ENCODE measurements around the gene PER1.

Gene PER1

DNA sequence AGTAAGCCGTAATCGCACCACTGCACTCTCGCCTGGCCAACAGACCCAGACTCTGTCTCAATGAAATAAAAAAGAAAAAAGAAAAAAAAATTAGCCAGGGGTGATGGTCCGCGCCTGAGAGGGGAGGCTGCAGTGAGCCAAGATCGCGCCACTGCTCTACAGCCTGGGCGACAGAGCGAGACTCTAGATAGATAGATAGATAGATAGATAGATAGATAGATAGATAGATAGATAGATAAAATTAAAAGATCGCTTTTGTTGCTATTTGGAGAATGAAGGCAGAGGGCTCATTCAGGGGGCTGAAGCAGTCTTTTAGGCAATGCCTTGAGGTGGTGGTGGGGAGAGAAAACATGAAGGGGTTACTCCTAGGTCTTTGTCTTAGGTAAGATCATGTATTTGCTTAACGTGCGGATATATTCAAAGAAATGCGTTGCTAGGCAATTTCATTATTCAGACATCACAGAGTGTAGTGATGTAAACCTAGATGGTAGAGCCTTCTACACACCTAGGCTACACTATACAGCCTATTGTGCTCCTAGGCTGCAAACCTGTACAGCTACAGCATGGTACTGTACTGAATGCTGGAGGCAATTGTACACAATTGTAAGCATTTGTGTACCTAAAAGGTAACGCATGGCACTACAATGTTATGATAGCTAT is 23.9 kb downstream of the PER1 start:
- Mint-ChIP-seq H3K27me3 (ENCODE audit: low read depth) (peaks cover 43% of the 10 kb centered on the region), H3K4me1 (ENCODE audit: low read depth) (peaks cover 31% of the 10 kb centered on the region), H3K9me3 (no peaks in the 10 kb centered on the region), H3K36me3 (ENCODE audit: low read depth) (peaks cover under 1% of the 10 kb centered on the region), H3K27ac (no peak overlapping the region), H3K4me3 (no peak overlapping the region)
- DNase-seq (ENCODE audit: low spot score) = no peak

DNA sequence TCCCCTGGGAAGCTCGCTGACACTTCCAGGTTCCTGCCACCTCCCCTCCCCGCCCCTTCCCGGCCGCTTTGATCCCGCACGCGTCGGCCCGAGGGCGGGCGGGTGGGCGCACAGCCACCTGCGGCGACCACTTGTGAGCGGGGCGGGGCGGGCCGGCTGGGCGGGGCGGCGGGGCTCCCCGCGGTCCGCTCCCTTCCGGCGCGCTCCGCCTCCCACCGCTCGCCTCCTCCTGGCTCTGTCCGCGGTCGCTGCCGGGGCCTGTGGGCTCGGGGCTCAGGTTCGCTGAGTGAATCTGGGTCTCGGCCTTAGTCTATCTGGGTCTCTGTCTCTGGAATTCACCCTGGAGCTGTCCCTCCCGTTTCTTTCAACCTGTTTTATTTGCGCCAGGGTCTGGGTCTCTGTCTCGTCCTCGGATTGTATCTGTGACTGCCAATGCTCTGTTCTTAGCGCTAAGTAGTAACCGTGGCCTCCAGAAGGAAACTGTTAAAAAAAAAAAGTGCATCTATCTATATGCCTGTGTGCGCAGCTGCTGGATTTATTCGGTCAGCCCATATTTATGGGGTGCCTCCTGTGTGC is 25.6 kb downstream of the PER1 start:
- peaks cover 2% of the 10 kb centered on the region for H3K36me3 Mint-ChIP-seq (ENCODE audit: low read depth)

DNA sequence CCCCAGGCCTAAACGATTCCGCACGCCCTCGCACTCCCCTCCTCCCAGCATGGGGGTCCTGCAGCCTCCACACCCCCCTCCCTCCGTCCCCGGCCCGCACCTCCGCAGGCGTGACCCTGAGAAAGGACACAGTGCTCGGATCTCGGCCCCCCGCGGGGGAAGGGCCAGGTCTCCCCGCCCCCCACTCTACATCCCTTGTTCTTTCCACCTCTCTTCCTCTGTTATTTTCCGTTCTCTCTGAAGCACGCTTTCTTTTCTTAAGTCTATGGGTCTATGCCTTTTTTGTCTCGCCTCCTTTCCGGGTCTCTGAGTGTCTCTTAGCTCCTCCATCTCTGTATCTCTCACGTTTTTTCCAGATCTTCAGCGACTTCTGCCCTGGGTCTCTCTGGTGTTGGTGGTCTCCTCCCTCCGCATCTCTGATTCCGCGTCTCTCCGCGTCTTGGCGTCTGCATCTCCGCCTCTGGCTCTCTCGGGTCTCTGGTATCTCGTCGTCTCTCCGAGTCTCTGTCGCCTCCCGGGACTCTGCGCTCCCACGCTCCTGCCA is 26.2 kb downstream of the PER1 start:
- DNase-seq (ENCODE audit: low spot score) = peak; percentile 38
- peak overlapping the region; percentile 91 for H3K4me3 Mint-ChIP-seq
- peaks cover 2% of the 10 kb centered on the region for H3K36me3 Mint-ChIP-seq (ENCODE audit: low read depth)
- peak overlapping the region; percentile 85 for H3K27ac Mint-ChIP-seq
- peaks cover 47% of the 10 kb centered on the region for H3K27me3 Mint-ChIP-seq (ENCODE audit: low read depth)
- peaks cover 41% of the 10 kb centered on the region for H3K4me1 Mint-ChIP-seq (ENCODE audit: low read depth)
- H3K9me3 Mint-ChIP-seq = no peaks in the 10 kb centered on the region

More for the DNA sequence above, 25.6 kb downstream of the PER1 start:
- Mint-ChIP-seq H3K4me3 (peak overlapping the region; percentile 91), H3K4me1 (ENCODE audit: low read depth) (peaks cover 39% of the 10 kb centered on the region), H3K27ac (peak overlapping the region; percentile 85), H3K9me3 (no peaks in the 10 kb centered on the region), H3K27me3 (ENCODE audit: low read depth) (peaks cover 48% of the 10 kb centered on the region)
- peak; percentile 57 for DNase-seq (ENCODE audit: low spot score)

DNA sequence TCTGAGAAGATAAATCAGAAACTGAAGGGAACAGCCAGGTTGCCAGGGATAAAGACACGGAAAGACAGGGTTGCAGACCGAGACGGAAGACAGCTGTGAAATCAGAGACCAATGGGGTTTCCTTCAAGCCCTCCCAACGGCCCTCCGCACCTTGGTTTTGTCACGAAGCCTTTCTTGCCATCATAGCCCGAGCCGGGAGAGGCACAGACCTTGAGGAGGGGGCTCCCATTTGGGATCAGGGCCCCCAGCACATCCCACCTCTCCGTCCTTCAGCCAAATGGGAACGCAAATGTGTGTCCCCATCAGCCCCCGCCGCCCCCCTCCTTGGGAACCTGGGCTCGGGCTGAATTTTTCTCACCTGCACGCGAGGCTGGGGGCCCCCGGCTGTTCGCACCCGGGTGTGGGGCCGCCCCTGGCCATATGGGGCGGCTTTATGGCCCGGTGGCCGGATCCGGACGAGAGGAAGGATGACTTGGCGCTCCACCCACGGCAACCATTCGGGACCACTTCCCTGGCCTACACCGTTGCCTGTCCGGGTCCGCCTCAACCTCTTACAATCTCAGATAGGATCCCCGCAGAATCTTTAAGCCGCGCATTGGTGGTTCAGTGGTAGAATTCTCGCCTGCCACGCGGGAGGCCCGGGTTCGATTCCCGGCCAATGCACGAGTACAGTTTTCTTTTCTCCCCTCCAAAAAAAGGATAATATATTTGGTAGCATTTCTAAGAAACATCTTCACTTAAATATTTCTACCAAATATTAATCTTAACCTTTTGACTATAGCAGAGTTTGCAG is 26.9 kb downstream of the PER1 start:
- H3K4me1 Mint-ChIP-seq (ENCODE audit: low read depth) = peaks cover 46% of the 10 kb centered on the region
- peak overlapping the region; percentile 85 for H3K27ac Mint-ChIP-seq
- H3K36me3 Mint-ChIP-seq (ENCODE audit: low read depth) = peaks cover 2% of the 10 kb centered on the region
- no peaks in the 10 kb centered on the region for H3K9me3 Mint-ChIP-seq
- H3K4me3 Mint-ChIP-seq = peak overlapping the region; percentile 91
- DNase-seq (ENCODE audit: low spot score) = peak; percentile 83
- peaks cover 54% of the 10 kb centered on the region for H3K27me3 Mint-ChIP-seq (ENCODE audit: low read depth)

DNA sequence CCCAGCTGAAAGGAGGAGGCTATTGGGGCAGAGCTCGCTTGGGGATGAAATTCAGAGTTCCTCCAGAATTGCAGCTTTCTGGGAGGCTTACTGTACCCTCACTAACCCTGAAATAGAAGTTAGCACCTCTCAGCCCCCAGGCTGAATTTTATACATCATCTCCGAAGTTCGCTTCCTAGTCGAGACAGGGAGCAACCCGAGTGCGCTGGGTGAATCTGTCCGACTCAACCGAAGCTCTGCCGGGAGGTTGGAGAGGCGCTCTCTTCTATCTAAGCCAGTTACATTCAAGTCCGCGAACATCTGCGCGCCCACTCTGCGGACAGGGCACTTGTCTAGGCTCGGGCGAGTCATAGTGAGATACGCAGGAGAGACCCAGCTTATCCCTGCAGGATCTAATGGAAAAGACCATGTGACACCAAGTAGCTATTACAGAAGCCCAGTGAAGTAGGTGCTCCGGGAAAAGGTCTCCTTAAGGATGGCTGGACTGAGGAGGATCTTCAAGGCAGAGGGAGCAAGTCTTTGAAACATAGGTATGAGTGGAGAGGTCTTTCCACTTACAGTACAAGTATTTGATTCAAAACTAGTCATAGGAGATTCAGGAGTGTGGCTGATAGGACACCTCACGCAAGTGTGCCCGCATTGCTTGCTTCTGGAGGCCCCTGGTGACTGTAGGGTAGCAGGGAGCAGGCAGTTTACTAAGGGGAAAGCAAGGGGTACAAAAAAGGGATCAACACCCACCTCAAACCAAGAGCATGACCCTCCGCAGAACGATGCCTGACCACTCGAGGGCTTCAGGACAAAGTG is 27.7 kb downstream of the PER1 start:
- H3K4me3 Mint-ChIP-seq = peak overlapping the region; percentile 91
- peak; percentile 22 for DNase-seq (ENCODE audit: low spot score)
- H3K27ac Mint-ChIP-seq = peak overlapping the region; percentile 73
- no peaks in the 10 kb centered on the region for H3K9me3 Mint-ChIP-seq
- peaks cover 53% of the 10 kb centered on the region for H3K4me1 Mint-ChIP-seq (ENCODE audit: low read depth)
- H3K27me3 Mint-ChIP-seq (ENCODE audit: low read depth) = peaks cover 49% of the 10 kb centered on the region
- peaks cover 2% of the 10 kb centered on the region for H3K36me3 Mint-ChIP-seq (ENCODE audit: low read depth)

DNA sequence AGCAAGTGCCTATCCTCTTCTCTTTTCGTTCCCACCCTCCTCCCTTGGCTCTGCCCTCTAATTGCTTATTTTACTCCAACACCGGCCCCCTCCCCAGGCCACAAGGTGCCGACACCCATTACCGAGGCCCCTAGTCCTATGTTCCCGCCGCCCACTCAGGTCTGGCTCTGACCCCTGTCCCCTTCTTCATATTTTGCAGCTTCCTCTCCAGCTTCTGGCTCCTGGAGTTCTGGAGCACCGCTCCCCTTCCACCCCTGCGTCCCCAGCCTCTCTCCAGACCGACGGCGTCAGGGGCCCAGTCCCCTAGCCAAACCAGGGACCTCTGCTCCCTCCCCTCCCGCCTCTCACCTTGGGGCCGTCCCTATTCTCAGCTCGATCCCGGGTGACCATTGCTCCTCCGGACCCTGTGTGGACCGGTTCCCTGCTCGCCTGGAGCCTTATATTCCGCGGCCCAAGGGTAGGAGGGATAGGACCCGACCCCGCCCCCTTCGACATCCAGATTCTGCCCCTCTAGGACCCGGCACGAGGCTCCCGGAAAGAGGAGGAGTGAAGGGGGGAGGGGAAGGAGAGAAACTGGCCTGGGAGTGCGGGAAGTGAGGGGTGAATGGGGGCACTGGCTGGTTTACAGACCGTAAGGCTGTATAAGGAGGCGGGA is 28.4 kb downstream of the PER1 start, which contains the start of gene HES7:
Gene HES7 (minus strand): TSS at position 412 of the 655 bp plus-strand sequence. CDS start 22 bp downstream, at position 390.
- H3K27ac Mint-ChIP-seq = peak within 1 kb of the TSS; percentile 79
- peaks cover 2% of the 10 kb centered on the region for H3K36me3 Mint-ChIP-seq (ENCODE audit: low read depth)
- no peak for DNase-seq (ENCODE audit: low spot score)
- peaks cover 52% of the 10 kb centered on the region for H3K27me3 Mint-ChIP-seq (ENCODE audit: low read depth)
- H3K4me3 Mint-ChIP-seq = peak within 1 kb of the TSS; percentile 91
- H3K4me1 Mint-ChIP-seq (ENCODE audit: low read depth) = peaks cover 58% of the 10 kb centered on the region
- no peaks in the 10 kb centered on the region for H3K9me3 Mint-ChIP-seq

DNA sequence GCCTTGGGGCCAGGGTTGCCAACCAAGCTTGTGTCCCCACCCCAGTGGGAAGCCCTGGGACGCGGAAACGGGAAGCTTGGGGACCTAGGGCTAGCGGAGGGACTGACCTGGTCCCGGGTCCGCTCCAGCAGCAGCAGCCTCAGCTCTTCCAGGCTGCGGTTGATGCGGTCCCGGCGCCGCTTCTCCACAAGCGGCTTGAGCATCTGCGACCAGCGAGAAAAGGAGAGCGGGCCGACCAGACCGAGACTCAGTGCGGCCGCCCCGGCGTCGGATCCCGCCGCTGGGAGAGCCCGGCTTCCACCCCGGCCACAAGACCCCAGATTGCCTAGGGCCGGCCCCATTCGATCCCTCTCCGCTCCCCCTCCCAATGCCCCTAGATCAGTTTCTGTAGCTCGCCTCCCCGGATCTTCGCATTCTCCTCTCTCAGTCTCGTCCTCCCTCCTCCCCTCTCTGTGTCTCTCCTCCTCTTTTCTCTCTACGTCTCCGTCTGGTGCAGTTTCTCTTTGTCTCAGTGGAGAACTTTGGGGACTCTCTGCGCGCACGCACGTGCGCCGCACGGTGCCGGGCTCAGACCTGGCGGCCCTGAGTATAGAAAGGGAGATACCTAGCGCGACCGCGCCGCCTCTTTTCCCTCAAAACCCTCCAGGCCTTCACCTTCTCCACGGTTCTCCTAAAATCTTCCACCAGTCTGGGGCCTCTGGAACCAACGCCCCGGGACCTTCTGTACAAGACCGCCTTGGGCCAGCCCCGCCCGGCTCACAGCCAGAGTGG is 29.1 kb downstream of the PER1 start:
- Mint-ChIP-seq H3K27ac (peak overlapping the region; percentile 79), H3K27me3 (ENCODE audit: low read depth) (peaks cover 55% of the 10 kb centered on the region)

DNA sequence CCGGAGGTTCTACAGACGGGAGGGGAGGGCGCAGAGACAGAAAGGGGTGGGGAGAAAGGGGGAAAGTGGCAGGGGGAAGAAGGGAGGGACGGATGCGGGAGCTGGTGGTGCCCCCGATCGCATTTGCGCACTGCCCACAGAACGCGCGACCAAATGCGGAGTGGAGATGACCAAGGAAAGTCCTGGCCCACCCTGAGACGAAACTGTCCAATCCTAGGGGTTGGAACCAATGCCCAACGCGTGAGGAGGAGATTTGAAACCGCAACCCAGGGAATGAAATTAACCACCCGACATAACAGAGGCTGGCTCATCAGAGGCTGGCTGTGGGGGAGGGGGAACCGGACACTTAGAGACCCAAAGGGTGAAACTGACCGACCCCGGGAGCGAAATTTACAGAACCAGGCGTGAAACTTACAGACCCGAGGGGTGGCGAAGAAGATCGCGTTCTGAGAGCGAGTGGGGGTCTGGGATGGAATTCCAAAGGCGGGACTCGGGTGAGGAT is 29.7 kb downstream of the PER1 start:
- peak; percentile 20 for DNase-seq (ENCODE audit: low spot score)
- Mint-ChIP-seq H3K9me3 (no peaks in the 10 kb centered on the region), H3K4me3 (peak overlapping the region; percentile 91), H3K27me3 (ENCODE audit: low read depth) (peaks cover 60% of the 10 kb centered on the region), H3K27ac (no peak overlapping the region), H3K36me3 (ENCODE audit: low read depth) (peaks cover 2% of the 10 kb centered on the region), H3K4me1 (ENCODE audit: low read depth) (peaks cover 70% of the 10 kb centered on the region)

More for the DNA sequence above, 29.1 kb downstream of the PER1 start:
- Mint-ChIP-seq H3K36me3 (ENCODE audit: low read depth) (peaks cover 2% of the 10 kb centered on the region), H3K4me3 (peak overlapping the region; percentile 91), H3K4me1 (ENCODE audit: low read depth) (peaks cover 65% of the 10 kb centered on the region), H3K9me3 (no peaks in the 10 kb centered on the region)
- DNase-seq (ENCODE audit: low spot score) = peak; percentile 50

DNA sequence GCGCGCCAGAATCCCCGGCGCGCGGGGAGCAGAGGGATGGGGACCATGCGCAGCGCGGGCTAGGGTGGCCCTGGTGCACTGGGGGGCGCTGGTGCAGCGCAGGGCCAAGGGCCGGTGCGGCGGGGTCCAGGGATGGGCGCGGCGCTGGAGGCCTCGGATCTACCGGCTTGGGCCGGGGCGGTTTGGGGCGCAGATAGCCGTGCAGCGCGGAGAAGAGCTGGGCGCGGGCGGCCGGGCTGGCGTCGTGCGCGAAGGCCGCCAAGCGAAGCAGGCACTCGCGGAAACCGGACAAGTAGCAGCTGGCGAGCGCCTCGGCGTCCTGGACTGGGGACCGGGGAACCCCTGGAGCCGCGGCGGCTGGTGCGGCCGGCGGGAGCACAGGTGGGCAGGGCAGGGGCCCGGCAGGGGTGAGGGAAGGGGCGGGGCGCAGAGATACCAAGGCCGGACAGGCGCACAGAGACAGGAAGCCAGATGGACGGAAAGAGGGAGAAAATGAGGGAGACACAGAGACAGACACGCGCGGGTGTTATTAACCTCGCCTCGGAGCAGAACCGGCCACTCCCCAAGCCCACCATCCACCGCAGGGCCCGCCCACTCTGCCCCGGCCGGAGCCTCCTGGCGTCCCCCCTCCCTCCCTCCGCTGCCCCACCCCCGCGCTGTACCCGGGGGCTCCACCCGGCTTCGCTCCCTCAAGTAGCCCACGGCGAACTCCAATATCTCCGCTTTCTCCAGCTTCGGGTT is 30.4 kb downstream of the PER1 start:
- DNase-seq (ENCODE audit: low spot score) = peak; percentile 75
- Mint-ChIP-seq H3K27ac (peak overlapping the region; percentile 35), H3K9me3 (no peaks in the 10 kb centered on the region), H3K36me3 (ENCODE audit: low read depth) (peaks cover 2% of the 10 kb centered on the region), H3K4me3 (peak overlapping the region; percentile 94), H3K4me1 (ENCODE audit: low read depth) (peaks cover 67% of the 10 kb centered on the region), H3K27me3 (ENCODE audit: low read depth) (peaks cover 57% of the 10 kb centered on the region)

DNA sequence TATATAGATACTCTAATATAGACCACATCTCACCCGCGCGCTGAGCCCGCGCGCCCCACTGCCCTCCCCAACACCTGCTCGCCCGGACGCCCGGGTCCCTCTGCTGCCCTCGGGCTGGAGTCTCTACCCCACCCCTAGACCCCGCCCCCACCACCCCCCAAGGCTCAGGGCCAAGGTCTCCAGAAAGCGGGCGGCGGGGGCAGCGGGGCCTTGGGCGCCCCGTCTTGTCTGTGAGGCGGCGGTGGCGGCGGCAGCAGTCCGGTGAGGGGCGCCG is 30.9 kb downstream of the PER1 start:
- H3K4me3 Mint-ChIP-seq = peak overlapping the region; percentile 94
- H3K27ac Mint-ChIP-seq = peak overlapping the region; percentile 93
- no peaks in the 10 kb centered on the region for H3K9me3 Mint-ChIP-seq
- H3K27me3 Mint-ChIP-seq (ENCODE audit: low read depth) = peaks cover 62% of the 10 kb centered on the region
- DNase-seq (ENCODE audit: low spot score) = no peak
- H3K36me3 Mint-ChIP-seq (ENCODE audit: low read depth) = peaks cover 2% of the 10 kb centered on the region
- peaks cover 65% of the 10 kb centered on the region for H3K4me1 Mint-ChIP-seq (ENCODE audit: low read depth)

DNA sequence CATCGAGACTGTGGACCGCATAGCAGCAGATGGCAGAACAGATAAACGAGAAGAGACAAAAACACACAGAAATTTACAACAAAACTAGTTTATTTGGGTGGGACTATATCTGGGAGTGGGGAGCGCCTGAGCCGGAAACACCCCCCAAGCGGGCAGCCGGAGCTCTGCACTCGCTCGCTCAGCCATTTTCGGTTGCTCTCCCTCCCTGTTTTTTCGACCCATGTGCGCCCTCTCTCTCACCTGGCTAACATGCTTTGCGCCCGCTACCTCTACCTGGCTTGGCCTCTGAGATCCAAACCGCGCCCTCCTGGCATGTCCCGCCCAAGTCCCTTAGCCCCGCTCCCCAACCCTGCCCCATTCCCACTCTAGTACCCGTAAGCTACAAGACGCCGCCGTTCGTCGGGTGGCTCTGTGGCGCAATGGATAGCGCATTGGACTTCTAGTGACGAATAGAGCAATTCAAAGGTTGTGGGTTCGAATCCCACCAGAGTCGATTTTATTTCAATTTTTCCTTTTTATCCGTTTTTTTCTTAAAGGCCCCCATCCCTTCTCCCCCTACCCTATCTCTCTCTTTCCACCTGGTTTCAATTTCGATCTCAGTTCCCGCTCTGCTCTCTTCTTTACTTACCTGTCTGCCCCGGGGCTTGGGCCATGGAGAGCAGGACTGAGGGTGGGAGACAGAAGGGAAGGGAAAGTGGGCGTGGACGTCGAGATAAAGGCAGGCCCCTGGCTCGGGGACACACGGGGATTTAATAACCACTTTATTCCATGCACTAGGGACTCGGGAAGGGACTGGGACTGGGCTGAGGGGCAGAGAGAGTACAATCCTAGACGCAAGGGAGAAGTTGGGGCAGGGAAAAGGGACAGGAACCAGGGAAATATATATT is 31.4 kb downstream of the PER1 start:
- H3K4me1 Mint-ChIP-seq (ENCODE audit: low read depth) = peaks cover 61% of the 10 kb centered on the region
- DNase-seq (ENCODE audit: low spot score) = peak; percentile 80
- no peaks in the 10 kb centered on the region for H3K9me3 Mint-ChIP-seq
- peaks cover 68% of the 10 kb centered on the region for H3K27me3 Mint-ChIP-seq (ENCODE audit: low read depth)
- peaks cover 2% of the 10 kb centered on the region for H3K36me3 Mint-ChIP-seq (ENCODE audit: low read depth)
- peak overlapping the region; percentile 94 for H3K4me3 Mint-ChIP-seq
- H3K27ac Mint-ChIP-seq = peak overlapping the region; percentile 93
